ENCODE measurements around the gene PPP1R37. TPM values are rescaled to one million over a fixed set of nuclear protein-coding genes. Genes with fewer than 3 reads are reported as not detected.

The PPP1R37 gene
- total and polyA plus RNA-seq, 2 of the 8 experiments (the other 6 are each of a cell fraction or from before 2014, with no cell fraction given) = 14.6 to 25.7 TPM

GRCh38 chr19:45191375-45191774 is 98.4 kb downstream of the PPP1R37 start:
- Histone ChIP-seq H3K27me3 (replicated peaks in 1 of 4; ENCODE audit: control insufficient read depth in 3 of 4, extremely low read depth in 1 of 4, insufficient read depth in 3 of 4, low read length in 3 of 4) (no peaks in the 10 kb centered on the region; a peak in 1 of 7 replicates), H3K4me3 (ENCODE audit: extremely low read depth in 1 of 4, insufficient read depth in 2 of 4, low read depth in 3 of 4, low read length in 4 of 4) (no peak overlapping the region)
- WGBS, 2 experiments (ENCODE audit: extremely low coverage in 1 of 2, insufficient coverage in 1 of 2, insufficient read length in 1 of 2, insufficient replicate concordance in 2 of 2, low coverage in 1 of 2, low lambda C conversion rate in 2 of 2, missing lambda C conversion rate in 1 of 2) = 89% methylated on average over 4 of the region's 4 CpGs; no CpG with 5 or more reads in 1 of the 2 experiments
- TF ChIP-seq CTBP2 (IDR thresholded peaks at IDR 0.05; ENCODE audit: borderline replicate concordance, insufficient read depth, insufficient read length, low read length) (no peak), TAF1 (IDR thresholded peaks at IDR 0.05; ENCODE audit: low read depth, low read length) (no peak), MAFK (IDR thresholded peaks at IDR 0.05; ENCODE audit: low read depth, low read length) (no peak), EP300 (IDR thresholded peaks at IDR 0.05; ENCODE audit: borderline replicate concordance in 1 of 2, low read depth in 2 of 2, low read length in 2 of 2) (no peak), JUN (IDR thresholded peaks at IDR 0.05; ENCODE audit: low read depth, low read length) (no peak), USF2 (IDR thresholded peaks at IDR 0.05; ENCODE audit: low read length) (no peak), ATF2 (IDR thresholded peaks at IDR 0.05; ENCODE audit: low read length) (no peak)

More at GRCh38 chr19:45191375-45191774, 98.4 kb downstream of the PPP1R37 start:
- no peak overlapping the region for H2BK15ac ChIP-seq (ENCODE audit: low read length)
- no peak overlapping the region for H3K23ac ChIP-seq (ENCODE audit: insufficient read length)
- H4K5ac ChIP-seq (ENCODE audit: insufficient read length, low read depth, low read length) = no peak overlapping the region
- H3K79me2 ChIP-seq (ENCODE audit: control insufficient read depth in 1 of 2, insufficient read depth in 2 of 2, low read length in 2 of 2) = no peaks in the 10 kb centered on the region
- no peak overlapping the region for H2BK5ac ChIP-seq (ENCODE audit: low read depth, low read length)
- H3K36me3 ChIP-seq (ENCODE audit: control insufficient read depth in 2 of 4, insufficient read depth in 4 of 4, low read length in 3 of 4) = no peaks in the 10 kb centered on the region
- H3K56ac ChIP-seq (replicated peaks; ENCODE audit: insufficient read length, low read depth, low read length) = no peak overlapping the region
- H4K20me1 ChIP-seq (replicated peaks in 1 of 2; ENCODE audit: control insufficient read depth in 1 of 2, insufficient read depth in 2 of 2, low read length in 2 of 2) = no peaks in the 10 kb centered on the region
- no peak overlapping the region for H4K8ac ChIP-seq (ENCODE audit: extremely low read depth, insufficient read depth, low read length)
- no peak overlapping the region for H2BK12ac ChIP-seq (ENCODE audit: low read depth, low read length)
- no peak overlapping the region for H3K27ac ChIP-seq (ENCODE audit: low read depth, low read length)
- no peaks in the 10 kb centered on the region for H3K23me2 ChIP-seq (ENCODE audit: low read depth, low read length)
- ChIA-PET CTCF (ENCODE audit: partially characterized antibody) (interaction anchor here (0.6 to 2.8 kb wide), 6 partner anchors 9 to 147 kb away, joined by 3 to 15 read pairs (median 5); no protein-coding TSS in a partner anchor), POLR2A (ENCODE audit: partially characterized antibody) (interaction anchor here (0.6 to 0.7 kb wide), 3 partner anchors 12 to 127 kb away, joined by 3 to 4 read pairs (median 4); no protein-coding TSS in a partner anchor)
- no peak overlapping the region for H3K4ac ChIP-seq (replicated peaks; ENCODE audit: insufficient read length, low read depth, low read length)
- no peak overlapping the region for H4K91ac ChIP-seq (replicated peaks; ENCODE audit: insufficient read length, low read length)
- H2AK5ac ChIP-seq (ENCODE audit: low read depth, low read length) = no peak overlapping the region
- H3K9ac ChIP-seq (replicated peaks in 1 of 4; ENCODE audit: extremely low read depth in 1 of 4, low read depth in 3 of 4, low read length in 3 of 4) = no peak overlapping the region
- no peaks in the 10 kb centered on the region for H3K79me1 ChIP-seq (ENCODE audit: low read depth, low read length)
- H3K4me2 ChIP-seq (ENCODE audit: insufficient read depth in 1 of 2, low read depth in 2 of 2, low read length in 2 of 2) = no peak overlapping the region
- no peak overlapping the region for H3K18ac ChIP-seq (ENCODE audit: extremely low read depth, low read length)
- DNase-seq (ENCODE audit: low read depth in 1 of 2, low spot score in 2 of 2) (no peak), FAIRE-seq (no peak)
- H2BK20ac ChIP-seq (ENCODE audit: low read length) = no peak overlapping the region
- H2BK120ac ChIP-seq (replicated peaks; ENCODE audit: low read depth, low read length) = no peak overlapping the region
- no peak overlapping the region; the same call in 1 of the 2 replicates for H2AFZ ChIP-seq (ENCODE audit: low read length)
- peaks cover 0 to 3% (median 2%) of the 10 kb centered on the region in 4 experiments; a peak in 3 of 7 replicates for H3K4me1 ChIP-seq (replicated peaks in 1 of 4; ENCODE audit: control insufficient read depth in 3 of 4, insufficient read depth in 4 of 4, low read length in 3 of 4)
- no peaks in the 10 kb centered on the region for H3K9me3 ChIP-seq (ENCODE audit: insufficient read depth in 2 of 2, low read depth in 1 of 2, low read length in 1 of 2)
- H3K14ac ChIP-seq (ENCODE audit: insufficient read length) = no peak overlapping the region
